IPS DF 4.7 (cell line): ENCODE results near the gene SMIM43.
"Not testable (repeated sequence)": the region's sequence is repeated elsewhere in the genome, so short reads cannot be mapped to it uniquely, and the experiment has no call there.

Source experiments
- DNase-seq: peaks from one replicate; pipeline ENCODE4 v3.0.0-alpha.2; 2013; ENCODE audit warnings: low spot score; ENCODE audit errors: extremely low read depth

SMIM43 gene

DNA sequence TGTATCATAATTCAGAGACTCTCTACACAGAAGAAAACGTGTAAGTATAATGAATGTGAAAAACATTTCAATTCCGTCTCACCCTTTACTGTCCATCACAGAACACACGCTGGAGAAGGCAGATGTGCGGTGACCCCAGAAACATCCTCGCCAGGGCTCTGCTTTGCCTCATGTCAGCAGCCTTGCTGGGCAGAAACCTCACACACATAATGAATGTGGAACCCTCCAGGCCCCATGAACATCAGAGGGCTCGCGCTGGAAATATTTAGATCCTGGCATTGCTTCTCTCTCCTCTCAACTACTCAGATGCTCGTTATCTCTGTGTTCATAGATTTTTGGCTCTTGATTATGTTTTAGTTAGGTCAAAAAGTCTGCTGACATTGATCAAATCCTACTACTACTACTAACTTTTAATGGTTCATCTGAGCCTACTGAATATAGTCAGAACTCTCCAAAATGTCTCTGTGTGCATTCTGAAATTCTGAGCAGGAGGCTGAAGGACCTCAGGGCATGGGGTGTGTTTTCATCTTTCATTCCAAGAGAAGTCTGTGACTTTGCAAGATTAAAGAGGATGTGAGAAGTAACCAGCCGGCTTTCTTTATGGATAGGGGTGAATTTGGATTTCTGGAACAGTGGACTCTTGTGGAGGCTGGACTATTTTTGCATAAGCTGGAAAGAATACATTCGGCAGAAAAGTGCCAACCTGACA is 27.0 kb downstream of the SMIM43 start:
- DNase-seq: no peak

DNA sequence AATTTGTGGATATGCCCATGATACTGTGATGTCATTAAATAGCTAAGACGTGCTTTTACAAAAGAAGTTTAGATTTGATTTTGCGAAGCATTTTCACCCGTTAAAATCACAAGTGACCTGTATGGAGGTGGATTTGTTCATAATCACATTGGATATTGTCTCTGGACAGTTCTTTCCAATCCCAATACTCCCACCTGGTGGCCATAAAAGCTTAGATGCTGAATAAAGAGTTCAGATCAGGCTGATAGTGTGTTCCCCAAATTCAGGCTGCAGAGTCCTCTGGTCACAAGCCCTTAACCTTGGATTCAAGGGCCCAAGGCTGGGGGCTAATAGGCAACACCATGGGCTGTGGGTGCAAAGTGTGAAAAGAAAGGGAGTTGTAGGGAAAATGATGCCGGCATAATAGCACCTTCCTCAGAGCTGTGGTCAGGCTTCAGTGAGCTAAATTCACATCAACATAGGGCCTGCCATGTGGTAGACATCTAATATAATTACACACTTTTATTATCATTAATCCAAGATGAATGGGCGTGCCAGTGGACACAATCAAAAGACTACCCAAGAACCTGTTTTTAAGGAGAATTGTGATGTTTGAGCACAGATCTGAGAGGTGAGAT is 28.1 kb downstream of the SMIM43 start:
- DNase-seq: no peak

DNA sequence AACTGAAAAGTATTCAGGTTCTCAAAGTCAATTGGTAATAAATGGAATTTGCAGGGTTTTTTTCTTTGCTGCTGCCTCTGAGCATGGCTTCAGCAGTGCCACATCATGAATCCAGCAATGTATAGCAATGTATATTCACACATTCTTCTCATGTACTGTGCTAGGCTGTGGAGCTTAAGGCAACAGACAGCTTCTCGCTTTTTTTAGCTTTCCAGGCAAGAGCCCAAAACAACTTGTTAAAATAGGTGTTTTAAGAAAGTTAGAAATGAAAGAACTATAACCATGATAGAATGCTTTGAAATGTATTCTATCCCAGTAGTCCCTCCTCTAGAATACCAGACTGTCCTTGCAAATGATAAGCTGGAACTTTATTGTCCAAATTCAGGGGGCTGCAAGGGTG is 30.4 kb downstream of the SMIM43 start:
- DNase-seq: no peak

DNA sequence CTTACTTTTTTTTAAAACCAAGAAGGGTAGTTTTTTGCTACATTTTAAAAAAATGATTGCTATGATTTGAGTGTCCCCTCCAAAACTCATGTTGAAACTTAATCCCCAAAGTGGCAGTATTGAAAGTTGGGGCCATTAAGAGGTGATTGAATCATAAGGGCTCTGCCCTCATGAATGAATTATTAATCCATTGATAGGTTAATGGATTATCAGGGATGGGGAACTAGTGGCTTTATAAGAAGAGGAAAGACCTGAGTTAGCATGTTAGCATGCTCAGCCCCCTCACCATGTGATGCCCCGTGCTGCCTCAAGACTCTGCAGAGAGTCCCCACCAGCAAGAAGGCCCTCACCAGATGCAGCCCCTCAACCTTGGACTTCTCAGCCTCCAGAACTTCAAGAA is 31.0 kb downstream of the SMIM43 start:
- DNase-seq: no peak

DNA sequence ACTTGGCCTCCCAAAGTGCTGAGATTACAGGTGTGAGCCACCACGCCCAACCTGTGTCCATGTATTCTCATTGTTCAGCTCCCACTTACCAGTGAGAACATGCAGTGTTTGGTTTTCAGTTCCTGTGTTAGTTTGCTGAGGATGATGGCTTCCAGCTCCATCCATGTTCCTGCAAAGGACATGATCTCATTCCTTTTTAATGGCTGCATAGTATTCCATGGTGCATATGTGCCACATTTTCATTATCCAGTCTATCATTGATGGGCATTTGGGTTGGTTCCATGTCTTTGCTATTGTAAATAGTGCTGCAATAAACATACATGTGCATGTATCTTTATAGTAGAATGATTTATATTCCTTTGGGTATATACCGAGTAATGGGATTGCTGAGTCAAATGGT is 35.2 kb downstream of the SMIM43 start:
- DNase-seq: not testable (repeated sequence)

DNA sequence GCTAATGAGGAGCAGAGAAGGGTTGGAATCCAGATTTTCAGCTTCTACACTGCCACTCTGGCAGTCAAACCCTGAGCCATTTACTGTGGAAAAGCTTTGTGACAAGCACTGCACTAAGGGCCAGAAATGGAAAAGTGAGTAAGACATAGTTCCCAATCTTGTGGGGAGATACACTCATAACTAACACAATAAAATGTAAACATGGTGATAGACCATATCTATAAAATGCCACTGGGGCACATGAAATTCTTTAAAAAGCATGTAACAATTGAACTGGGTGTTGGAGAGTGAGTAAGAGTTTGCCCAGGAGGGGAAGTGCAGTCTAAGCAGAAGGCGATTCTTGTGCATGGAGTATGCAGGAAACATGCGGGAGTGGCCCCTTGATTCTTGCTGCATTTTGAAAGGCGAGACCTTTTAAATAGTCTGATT is 36.2 kb downstream of the SMIM43 start:
- no peak for DNase-seq

DNA sequence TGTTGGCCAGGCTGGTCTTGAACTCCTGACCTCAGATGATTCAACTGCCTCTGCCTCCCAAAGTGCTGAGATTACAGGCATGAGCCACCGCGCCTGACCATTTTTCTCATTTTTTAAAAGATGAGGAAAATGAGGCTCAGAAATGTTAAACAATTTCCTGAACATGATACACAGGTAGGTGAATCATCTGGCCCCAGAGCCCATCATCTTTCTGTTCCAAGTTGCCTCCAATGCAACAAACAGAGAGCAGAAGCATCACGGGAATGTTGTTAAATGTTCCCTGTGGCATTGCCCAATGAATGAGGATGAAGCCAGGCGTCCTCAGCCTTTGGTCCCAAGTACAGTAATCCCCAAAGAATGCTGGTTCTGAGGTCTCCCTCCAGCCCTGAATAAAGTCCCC is 36.9 kb downstream of the SMIM43 start:
- no peak for DNase-seq

DNA sequence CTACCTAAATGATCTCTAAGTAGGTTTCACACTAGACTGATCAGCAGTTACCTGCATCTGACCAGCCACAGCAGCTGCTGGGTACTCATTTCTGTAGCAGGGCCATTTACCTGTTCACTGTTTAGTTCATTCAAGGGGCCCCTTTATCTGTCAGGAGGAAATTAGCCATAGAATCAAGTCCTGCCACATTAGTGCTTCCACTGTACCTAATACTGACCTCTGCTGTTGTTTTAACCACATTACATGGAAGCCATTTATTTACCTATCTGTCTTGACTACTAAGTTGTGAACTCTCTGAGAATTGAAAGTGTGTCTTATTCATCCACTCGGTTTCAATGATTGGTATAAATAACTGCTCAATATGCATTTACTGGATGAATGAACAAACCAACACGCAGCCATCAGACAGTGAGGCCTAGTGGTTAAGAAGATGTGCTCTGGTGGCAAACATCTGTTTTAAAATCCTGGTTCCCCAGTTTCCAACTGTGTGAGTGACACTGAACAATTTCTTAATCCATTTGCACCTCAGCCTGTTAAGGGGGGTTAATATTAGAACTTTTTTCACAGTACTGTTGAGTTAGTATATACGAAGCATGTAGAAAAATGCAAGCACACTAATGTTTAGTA is 38.2 kb downstream of the SMIM43 start:
- DNase-seq: no peak

DNA sequence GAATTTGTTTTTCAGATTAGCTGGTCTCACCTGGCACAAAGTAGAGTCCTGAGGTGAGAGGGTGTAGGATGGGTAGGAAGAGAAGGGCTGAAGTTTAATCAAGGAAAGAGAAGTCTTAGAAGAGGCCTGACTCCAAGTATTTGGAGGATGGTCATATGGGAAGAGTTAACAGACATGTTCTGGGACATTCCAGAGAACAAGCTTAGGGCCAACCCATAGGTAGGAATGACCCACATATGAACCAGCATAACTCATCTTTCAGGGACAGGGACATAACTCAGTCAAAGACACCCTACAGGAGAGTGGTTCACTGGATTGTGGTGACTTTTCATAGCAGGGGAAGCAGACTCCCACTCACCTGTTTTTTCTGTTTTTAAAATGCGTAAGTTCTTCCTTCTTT is 40.3 kb downstream of the SMIM43 start:
- no peak for DNase-seq

DNA sequence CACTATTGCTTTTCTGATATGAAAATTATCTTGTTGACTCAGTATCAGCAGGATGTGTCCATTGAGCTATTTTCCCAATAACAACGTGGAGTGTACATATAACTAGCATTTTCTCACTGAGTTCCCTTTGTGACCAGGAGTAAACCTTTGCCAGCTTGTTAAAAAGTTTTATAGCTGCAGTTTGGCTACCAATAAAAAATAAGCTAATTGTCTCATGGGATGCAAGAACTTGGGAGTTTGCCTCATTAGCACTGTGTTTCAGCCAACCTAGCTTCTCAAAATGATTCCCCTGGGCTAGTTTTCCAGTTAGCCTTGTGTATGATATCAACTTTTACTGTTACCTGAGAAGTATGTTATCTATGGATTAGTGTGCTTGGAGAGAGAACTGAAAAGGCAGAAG is 43.3 kb downstream of the SMIM43 start:
- DNase-seq: no peak

DNA sequence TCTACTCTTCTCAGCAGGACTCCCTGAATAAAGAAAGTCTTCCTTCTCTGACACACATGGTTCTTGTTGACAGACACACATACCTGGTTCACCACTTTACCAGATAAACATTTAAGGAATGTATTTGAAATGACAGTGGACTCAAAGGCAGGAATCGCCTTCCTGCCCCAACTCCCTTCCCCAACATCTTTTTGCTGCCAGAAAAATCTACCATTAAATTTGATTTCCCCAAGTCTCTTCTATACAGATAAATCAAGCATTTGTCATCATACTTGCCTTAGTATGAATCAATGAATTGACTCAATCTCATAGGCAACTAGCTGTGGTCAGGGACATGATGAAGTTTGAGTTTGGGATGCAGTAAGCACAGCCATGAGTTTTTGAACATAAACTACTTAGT is 44.9 kb downstream of the SMIM43 start:
- no peak for DNase-seq

DNA sequence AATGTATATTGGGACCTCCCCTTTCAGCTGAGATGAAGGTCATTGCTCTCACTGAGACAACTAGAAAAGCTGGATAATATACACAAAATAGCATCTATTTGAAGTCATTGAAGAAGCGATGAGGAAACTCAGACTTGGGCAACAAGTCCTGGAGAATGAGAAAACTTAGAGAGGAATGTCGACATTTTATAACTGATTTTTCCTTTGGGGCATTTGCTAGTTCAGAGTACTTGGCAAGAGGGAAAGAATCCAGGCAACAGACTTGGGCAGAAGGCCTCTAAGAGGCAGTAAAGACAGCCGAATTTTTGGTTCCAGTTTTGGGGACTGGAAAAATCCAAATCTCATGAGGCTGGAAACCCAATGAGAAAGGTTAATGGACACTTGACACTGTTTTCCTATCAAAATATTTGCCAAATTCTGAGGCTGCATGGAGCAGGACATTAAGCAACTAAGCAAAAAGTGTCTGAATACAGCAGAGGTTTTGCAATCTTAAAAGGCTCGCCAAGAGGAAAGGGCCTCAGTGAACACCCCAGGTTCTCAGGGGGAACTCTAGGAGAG is 47.2 kb downstream of the SMIM43 start:
- no peak for DNase-seq

DNA sequence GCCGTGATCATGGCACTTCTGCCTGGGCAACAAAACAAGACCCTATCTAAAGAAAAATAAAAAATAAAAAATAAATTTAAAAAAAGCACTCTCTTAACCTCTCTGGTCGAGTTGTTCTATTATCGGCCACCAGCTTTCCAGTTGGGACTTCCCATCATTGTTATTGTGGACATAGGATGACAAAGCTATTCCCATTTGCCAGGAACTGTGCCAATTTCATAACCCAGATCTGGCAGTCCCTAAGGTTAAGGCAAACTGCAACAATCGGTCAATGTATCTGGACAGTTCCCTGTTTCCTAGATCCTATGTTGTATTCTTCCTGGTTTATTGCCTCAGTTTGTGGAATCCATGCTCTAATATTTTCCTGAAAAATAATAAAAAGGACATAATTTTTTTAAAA is 50.4 kb downstream of the SMIM43 start:
- no peak for DNase-seq

DNA sequence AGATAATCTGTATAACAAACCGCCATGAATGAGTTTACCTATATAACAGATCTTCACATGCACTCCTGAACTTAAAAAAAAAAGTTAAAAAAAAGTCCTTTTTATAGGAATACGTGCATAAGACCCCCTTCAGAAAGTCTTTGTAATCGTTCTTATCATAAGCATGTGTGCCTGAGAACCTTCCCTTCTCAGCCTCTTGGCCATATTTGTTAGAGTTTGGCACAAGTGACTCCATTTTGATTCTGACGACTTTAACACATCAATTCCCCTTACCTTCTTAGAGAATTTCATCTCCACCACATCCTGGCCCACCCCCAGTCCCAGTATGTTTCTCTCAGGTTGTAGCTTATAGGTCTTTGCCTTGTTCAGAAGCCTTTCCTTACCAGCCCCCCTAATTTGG is 52.2 kb downstream of the SMIM43 start:
- no peak for DNase-seq

DNA sequence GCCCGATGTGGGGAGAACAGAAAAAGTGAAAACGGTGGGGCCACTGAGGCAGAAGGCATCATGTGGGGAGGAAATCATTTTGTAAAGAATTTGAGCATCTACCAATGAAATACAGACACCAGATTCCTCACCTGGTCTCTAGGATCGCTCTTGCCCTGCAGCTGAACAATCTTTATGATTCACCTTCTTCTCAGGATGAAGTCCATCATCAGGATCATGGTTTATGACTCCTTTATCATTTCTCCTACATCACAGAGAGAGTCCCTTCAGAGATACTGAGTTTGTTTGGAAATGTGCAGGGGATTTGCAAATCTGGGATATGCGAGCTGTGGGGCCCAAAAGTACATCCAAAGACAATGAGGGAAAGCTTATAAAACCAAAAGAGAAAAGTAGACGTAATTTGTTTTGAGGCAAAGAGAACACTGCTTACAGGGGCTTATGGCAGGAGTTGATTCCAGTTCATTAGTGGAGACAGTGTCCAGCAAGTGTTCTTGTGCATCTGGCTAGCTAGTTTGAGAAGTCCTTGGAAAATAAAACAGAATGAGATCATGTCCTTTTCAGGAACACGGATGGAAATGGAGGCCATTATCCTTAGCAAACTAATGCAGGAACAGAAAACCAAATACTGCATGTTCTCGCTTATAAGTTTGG is 52.8 kb downstream of the SMIM43 start:
- no peak for DNase-seq

DNA sequence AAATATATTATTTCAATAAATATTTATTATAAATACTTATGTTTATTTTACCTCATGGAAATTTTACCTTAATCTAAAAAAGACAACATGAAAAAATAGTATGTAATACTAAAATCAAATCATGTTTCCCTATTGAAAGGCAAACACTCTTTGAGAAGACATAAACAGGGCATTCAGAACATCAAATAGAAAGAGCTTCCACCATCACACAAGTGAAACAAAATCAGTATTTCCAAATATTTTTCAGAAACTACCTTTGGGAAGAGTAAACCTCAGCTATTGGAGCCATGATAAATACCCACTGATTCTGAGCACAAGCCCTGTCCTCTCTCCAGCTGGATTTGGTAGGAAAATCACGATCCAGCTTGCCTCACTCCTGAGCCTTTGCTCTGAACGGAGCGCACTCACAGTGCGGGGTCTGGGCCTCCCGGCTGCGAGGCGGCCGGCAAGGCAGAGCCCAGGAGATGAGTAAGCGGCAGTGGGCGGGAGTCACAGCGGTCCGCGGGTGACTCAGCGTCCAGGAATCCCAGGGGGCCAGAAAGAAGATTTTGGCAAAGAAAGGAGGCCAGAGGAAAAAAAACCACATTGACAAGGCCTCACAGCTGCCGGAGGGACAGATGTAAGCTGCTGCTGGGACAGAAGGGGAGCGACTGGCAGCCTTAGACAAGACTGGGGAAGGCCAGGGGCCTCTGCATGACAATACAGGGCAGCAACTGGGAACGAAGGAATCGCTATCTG is 53.5 kb downstream of the SMIM43 start:
- peak; percentile 86 for DNase-seq

DNA sequence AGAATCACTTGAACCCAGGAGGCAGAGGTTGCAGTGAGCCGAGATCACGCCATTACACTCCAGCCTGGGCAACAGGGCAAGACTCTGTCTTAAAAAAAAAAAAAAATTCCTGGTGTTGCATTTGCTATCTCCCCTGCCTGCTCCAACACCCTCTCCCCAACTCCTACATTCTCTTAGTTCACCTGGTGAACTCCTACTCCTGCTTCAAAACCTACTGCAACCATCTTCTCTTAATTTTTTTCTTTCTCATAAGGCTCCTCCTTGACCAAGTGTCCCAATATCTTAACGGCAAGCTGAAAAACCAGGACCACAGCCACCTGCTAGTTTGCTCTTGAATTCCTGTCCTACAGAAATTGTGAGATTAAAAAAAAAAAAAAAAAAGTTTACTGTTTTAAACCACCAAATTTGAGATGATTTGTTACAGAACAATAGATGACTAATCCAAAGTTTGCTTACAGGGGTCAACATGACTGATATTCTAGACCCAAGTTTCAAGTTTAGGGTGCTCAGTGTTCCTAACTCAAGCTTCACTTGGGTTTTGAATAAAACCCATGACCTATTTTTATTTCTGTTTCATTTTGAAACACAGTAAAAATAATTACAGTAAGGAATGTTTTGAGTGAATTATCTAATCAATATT is 55.1 kb downstream of the SMIM43 start:
- no peak for DNase-seq
